GM21423 (cell line): Measurements from ENCODE around the gene NMUR2.

Experiments
- ATAC-seq: cut with Tn5 transposase; IDR thresholded peaks from one replicate; pipeline ENCODE4 v1.9.1; 2021; ENCODE audit warnings: mild to moderate bottlenecking, moderate library complexity; ENCODE audit not compliant: unreplicated experiment

NMUR2 gene

GRCh38 chr5:152405145-152405544 is at the start of gene NMUR2:
TSS of gene NMUR2 (minus strand) at chr5:152405279. CDS start at chr5:152405113, 166 bp downstream.
- no peak for ATAC-seq

GRCh38 chr5:152443935-152444334 is 38.9 kb upstream of the NMUR2 start:
- ATAC-seq, result no peak

DNA sequence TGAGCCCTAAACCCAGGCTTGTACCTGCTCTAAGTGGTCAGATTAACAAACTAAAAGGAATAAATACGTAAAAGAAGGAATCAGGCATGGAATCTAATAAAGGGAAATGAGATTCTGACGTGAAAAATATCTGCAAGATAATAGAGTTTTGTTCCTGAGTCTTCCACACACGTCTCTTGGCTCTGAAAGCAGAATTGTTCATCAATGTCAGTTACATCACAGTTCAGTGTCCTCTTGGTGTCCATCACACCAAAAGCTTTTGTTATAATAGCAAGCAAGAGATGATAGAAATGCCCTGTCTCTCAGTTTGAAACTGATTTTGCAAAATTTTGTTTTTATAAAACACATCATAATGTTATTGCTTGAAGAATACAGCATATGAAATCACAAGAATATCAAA is 34.7 kb upstream of the NMUR2 start:
- ATAC-seq, result no peak

DNA sequence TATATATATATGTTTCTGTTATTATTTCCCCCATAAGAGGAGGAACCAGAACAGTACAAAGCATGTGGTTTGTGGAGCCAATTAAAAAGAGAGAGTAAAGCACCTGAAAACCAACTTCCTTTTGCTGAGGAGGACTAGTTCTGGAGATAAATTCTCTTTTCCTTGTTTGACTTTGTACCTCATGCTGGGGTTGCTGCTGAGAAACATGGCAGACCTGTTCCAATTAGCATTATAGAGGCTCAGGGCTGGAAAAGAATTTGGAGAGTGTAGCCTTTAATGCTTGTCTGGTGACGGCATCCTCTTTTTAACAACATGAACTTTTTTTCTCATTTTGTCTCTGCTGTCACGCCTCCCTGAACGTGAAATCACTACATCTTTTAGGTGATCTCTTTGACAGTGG is 32.8 kb upstream of the NMUR2 start:
- no peak for ATAC-seq

DNA sequence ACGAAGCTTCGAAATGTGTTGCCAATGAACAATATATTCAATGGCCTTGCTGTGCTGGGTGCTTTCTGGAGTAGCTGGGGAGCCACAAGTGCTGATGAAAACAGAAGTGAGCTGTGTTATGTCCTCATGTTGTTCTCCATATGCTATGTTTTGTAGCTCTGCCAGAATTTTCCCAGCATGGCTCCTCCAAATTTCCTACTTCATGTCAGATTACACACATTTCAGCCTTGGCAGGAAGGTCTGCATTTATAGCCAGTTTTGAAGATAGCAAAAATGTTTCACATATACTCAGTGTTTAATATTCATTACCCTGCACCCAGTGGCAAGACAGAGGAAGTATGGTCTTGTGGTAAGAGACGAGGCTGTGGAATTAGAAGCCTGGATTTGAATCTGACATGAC is 22.6 kb upstream of the NMUR2 start:
- ATAC-seq, result no peak

- ATAC-seq, result no peak
These were observed 20.0 kb upstream of the NMUR2 start for GRCh38 chr5:152425083-152425482.

GRCh38 chr5:152424501-152424900 is 19.4 kb upstream of the NMUR2 start:
- no peak for ATAC-seq

DNA sequence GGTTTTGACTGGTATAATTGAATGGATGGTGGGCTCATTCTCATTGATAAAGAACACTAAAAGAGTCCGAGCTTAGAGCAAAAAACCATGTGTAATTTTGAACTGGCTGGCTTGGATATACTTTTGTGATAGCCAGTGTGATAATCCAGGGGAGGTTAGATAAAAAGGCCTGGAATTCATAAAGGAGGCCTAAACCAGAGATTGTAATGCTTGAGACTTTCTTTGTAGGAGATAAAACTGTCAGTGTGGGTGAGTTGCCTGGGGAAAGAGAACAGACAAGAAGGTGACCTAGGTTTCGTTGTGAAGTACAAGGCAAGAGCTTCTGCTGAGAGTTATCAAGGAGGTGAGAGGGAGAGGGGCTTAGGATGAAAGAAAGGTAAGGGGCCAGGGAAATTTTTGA is 17.0 kb upstream of the NMUR2 start:
- ATAC-seq, result no peak

DNA sequence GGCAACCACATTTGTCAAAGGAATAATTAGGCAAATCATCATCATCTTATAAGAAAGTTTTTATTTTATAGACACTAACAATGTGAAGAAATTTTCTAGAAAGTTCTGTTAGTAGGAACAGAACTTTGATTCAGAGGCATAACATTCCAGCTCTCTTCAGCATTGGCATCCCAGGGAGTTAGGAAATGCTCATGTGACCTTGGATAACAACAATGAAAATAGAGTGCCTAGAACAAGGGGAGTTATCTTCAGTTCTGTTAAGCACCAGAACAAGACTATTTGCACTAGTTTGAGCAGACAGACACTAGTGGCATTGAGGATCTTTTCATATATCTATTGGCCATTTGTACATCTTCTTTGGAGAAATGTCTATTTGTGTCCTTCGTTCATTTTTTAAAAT is 7.0 kb upstream of the NMUR2 start:
- no peak for ATAC-seq

DNA sequence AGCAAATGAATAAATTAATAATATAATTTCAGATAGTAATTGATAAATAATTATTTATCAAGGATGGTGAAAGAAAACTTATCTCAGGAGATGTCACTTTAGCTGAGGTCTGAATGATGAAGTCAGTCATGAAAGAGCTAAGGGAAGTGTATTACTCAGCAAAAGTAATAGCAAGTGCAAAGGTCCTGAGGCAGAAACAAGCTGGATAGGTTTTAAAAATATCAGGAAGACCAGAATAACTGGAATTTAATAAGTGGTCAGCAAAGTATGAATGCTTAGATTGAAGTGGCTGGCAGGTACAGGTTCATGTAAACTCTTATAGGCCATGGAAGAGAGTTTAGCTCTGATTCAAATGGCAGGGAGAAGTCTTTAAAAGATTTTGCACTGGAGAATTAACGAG is 1.0 kb upstream of the NMUR2 start:
- ATAC-seq, result no peak

DNA sequence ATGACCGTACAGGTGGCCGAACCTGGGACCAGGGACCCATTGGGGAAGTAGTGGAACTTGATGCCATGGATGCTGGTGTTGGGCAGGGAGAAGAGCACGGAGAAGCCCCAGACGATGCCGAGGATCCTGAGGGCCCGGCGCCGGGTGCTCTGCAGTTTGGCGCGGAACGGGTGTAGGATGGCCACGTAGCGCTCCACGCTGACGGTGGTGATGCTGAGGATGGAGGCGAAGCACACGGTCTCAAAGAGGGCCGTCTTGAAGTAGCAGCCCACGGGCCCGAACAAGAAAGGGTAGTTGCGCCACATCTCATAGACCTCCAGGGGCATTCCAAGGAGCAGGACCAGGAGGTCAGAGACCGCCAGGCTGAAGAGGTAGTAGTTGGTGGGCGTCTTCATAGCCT is 585 bp downstream of the NMUR2 start:
- ATAC-seq, result no peak

GRCh38 chr5:152403046-152403445 is 2.0 kb downstream of the NMUR2 start:
- no peak for ATAC-seq

- no peak for ATAC-seq
These were observed 4.2 kb downstream of the NMUR2 start for GRCh38 chr5:152400846-152401245.

- ATAC-seq, result peak; percentile 90
These were observed 7.5 kb downstream of the NMUR2 start for GRCh38 chr5:152397581-152397980.

DNA sequence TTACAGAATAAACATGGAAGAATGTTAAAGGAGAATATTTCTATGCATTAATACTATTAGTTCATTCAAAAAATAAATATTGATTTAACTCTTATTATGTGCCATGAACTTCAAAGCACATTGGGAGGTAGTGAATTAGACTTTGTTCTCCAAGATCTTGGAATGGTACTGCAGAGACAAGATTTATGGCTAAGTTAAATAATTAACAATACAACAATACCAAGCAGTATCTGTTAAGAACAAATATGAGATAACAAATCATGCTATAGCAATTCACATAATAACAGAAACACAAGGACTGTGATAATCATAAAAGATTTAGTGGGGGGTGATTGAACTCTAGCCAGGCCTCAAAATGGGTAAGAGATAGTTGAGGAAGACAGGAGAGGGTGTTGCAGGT is 11.6 kb downstream of the NMUR2 start:
- ATAC-seq, result no peak

DNA sequence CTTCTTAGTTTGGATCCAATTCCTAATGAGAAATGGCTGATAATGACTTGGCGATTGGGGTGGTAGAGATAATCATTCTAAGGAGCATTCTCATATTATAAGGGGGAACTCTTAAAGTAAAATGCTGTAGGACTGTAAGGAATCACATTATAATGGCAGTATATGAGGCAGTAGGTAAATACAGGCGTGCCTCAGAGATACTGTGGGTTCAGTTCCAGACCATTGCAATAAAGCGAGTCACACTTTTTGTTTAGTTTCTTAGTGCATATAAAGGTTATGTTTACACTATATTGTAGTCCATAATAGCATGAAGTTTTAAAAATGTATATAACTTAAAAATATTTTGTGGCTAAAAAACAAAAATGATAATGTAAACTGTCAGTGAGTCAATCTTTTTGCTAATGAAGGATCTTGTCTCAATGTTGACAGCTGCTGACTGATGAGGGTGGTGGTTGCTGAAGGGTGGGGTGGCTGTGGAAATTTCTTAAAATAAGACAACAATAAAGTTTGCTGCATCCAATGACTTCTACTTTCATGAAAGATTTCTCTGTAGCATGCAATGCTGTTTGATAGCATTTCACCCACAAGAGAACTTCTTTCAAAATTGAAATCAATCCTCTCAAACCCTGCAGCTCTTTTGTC is 15.8 kb downstream of the NMUR2 start:
- no peak for ATAC-seq

DNA sequence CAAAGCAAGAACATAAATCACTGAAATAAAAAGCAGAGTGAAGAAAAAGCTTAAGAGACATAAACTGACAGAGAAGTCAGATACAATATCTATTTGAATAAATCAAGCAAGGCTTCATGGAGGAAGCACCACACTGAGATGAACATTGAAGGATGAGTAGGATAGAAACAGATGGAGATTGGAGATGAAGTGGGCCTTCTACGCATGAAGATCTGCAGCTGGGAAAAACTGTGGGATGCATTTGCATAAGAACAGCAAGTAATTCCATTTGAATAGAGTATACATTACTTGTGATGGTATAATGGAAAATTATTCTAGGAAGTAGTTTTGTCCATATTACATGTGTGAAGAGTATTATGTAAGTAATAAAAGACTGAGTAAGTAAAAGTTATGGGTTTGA is 16.5 kb downstream of the NMUR2 start:
- no peak for ATAC-seq

GRCh38 chr5:152380415-152381123 is 24.5 kb downstream of the NMUR2 start:
- ATAC-seq, result no peak

GRCh38 chr5:152379331-152379730 is 25.7 kb downstream of the NMUR2 start:
- no peak for ATAC-seq

- ATAC-seq, result no peak
These were observed 26.3 kb downstream of the NMUR2 start for GRCh38 chr5:152378730-152379129.

GRCh38 chr5:152376886-152377285 is 28.2 kb downstream of the NMUR2 start:
- no peak for ATAC-seq

- ATAC-seq, result no peak
These were observed 30.3 kb downstream of the NMUR2 start for GRCh38 chr5:152374711-152375275.
